Activated T-cell treated with anti-CD3 and anti-CD28 coated beads for 24 hours (primary cell): Measurements from ENCODE around the gene SLC6A19.
"Not testable (repeated sequence)": the region's sequence is repeated elsewhere in the genome, so short reads cannot be mapped to it uniquely, and the experiment has no call there.

Source experiments
- DNase-seq: peaks from one replicate; pipeline ENCODE4 v3.0.0-alpha.2; 2020; ENCODE audit warnings: low read depth

SLC6A19 gene

DNA sequence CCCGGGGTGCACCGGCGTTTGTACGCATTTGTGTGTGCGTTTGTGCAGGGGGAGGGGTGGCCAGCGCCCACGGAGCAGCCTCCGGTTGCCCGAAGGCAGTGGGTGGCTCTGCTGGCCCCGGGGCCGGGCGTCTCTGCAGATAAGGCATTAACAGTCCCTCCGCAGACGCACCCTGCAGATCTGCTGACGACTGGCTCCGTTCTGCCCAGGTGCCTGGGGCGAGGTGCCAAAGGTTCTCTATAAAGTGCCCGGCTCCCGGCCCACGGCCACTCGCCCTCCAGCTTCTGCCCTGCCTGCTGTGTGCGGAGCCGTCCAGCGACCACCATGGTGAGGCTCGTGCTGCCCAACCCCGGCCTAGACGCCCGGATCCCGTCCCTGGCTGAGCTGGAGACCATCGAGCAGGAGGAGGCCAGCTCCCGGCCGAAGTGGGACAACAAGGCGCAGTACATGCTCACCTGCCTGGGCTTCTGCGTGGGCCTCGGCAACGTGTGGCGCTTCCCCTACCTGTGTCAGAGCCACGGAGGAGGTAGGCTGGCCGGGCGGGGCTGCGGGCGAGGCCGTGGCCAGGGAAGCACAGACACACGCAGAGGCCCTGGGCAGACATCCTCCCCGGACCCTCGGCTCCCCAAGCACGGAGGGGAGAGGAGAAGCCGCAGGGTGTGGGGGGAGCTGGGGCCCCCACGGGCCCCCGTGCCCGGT lies at the start of gene SLC6A19:
Gene SLC6A19 (plus strand): TSS at position 269 of the 699 bp plus-strand sequence. CDS start 56 bp downstream, at position 325.
- DNase-seq = no peak

- no peak for DNase-seq
Observed at GRCh38 chr5:1152156-1152555, 49.2 kb upstream of the SLC6A19 start.

DNA sequence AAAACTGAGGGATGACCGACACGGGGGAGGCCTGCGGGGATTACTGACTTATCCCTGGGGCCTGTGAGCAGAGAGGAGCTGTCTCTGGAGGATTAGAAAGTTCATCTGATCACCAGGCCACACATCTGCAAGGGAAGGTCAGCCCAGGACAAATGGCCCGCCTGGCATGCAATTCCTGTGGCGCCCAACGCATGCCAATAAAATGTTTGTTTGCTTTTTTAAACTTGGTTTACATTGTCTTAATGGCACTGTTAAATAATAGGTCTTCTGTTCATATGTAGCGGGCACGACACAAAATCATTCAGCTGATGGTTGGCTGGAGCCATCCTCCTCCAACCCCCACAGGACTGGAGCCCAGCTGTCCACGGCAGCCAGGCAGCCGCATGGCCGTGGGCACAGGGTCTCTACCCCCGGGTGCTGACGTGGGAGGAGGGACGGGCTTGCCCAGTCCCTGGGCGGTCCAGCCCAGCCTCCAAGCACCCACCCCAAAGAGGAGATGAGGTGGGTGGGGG lies 48.6 kb upstream of the SLC6A19 start:
- no peak for DNase-seq

DNA sequence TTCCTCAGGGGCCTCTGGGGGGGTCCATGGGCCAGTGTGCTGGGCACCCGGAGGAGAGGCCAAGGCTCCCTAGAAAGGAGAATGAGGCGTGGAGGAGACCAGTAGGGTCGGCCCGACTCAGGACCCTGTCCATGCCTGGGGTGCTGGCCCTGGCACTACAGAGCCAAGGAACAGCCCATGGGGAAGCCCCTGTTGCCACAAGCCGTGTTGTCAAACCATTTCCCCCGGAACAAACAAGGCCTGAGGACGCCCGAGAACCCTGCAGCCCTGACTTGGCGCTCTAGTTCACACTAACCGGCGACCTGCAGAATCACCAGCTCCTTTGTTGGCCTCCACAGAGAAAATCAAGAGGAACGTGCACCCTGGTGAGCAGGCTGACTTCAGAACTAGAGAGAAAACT lies 48.0 kb upstream of the SLC6A19 start:
- no peak for DNase-seq

DNA sequence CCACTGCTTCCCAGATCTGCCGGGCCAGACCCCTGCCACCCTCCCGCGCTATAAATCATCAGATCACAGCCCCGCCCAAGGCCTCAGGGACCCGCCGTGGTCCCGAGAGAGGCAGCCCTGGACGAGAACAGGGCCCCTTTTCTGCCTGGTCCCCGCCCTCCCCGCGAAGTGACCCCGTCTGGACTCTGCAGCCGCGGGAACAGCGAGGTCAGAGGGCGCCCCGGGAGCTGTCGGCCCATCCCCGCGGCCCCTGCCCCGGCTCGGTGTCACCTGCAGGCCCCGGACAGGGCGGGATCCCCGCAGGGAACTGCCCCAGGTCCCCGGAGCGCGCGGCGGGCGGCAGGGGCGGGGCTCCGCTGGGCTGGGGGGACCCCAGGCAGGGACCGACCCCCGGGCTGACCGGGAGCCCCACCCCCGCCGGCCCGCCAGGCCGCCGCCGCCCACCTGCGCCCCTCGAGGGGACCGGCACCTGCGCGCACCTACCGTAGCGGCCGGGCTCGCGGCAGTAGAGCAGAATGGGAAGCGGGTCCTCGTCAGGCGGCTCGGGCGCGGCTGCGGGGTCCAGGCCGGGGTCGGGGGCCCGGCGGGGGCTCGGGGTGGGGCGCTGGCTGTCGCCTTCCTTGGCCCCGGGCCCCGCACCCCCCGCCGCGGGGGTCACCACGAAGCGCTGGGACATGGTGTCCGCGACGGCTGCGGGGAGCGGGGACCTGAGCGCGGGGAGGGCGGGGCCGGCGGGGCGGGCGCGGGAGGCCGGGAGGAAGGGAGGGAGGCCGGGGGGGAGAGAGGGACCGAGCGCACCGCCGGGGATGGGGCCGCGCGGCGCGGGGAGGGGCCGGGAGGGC lies 46.0 kb upstream of the SLC6A19 start:
- no peak for DNase-seq

- DNase-seq = no peak
Observed at GRCh38 chr5:1156033-1156753, 45.2 kb upstream of the SLC6A19 start.

- no peak for DNase-seq
Observed at GRCh38 chr5:1156754-1157460, 44.5 kb upstream of the SLC6A19 start.

- DNase-seq = not testable (repeated sequence)
Observed at GRCh38 chr5:1157461-1157986, 43.9 kb upstream of the SLC6A19 start.

GRCh38 chr5:1158647-1159340 lies 42.6 kb upstream of the SLC6A19 start:
- no peak for DNase-seq

GRCh38 chr5:1159341-1159675 lies 42.1 kb upstream of the SLC6A19 start:
- no peak for DNase-seq

DNA sequence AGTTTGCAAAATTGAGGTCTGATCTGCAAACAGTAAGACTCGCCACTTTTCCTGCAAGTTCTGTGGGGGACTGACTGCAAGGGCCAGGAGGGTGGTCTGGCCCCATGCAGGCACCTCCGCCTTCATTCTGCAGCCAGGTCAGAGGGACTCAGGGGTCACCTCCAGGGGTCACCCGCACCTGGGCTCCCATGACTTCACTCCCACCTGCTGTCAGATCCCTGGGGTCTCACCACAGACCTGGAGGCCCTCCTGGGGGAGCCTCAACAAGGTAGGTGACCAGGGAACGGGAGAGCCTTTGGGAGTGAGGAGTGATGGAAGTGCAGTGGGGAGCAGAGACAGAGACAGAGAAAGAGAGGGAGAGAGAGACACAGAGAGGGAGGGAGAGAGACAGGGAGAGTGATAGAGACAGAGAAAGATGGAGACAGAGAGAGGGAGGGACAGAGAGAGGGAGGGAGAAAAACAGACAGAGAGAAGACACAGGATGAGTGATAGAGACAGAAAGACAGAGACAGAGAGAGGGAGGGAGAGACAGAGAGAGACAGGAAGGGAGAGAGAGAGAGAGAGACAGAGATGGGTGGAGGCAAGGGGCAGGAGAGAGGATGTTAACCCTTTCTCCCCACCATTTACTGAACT lies 41.5 kb upstream of the SLC6A19 start:
- no peak for DNase-seq

DNA sequence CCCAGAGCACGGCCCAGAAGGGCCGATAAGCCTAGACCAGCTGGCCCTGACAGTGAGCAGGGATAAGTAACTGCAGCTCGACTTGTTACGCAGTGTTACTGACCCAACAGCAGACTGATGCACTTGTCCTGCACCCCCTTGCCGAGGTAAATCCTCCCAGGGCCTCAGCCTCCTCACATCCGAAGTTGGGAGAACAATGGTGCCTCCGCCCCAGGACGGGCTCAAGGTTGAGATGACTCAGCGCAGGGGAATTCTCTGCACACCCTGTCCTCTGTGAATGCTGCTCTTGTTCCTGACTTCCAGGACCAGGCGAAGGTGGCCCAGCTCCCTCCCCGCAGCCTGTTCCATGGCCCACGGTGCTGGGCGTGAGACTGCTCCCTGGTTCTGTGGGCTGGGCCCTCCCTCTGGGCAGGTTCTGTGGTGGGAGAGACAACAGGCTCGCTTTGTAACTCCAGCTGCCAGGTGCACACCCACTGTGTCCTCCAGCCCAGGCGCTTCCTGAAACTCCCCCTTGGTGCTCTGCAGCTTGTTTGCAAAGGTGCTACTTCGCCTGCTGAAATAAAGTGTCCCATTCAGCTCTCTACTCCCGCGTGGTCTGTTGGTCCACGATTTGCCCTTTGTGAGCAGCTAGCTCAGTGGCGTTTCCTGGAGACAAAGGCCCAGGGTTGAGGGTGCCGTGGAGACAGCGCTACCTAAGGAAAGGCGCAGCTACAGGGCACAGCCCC lies 40.1 kb upstream of the SLC6A19 start:
- no peak for DNase-seq

DNA sequence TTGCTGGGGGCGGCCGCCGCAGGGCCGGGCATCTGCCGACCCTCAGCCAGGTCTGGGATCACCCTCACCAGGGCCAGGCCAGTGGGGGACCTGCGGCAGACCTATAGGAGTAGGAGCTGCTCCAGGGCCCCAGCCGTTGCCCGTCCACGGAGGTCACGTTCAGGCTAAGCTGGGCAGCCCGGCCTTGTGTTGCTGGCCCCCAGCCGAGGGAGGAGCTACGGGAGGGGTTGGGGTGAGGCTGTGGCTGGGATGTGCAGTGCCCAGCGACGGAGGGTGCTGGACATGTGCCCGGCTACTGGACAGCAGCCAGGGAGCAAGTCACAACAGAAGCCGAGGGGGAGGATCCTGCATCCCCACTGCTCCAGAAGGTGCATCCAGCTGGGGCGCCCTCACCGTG lies 39.6 kb upstream of the SLC6A19 start:
- DNase-seq = no peak

DNA sequence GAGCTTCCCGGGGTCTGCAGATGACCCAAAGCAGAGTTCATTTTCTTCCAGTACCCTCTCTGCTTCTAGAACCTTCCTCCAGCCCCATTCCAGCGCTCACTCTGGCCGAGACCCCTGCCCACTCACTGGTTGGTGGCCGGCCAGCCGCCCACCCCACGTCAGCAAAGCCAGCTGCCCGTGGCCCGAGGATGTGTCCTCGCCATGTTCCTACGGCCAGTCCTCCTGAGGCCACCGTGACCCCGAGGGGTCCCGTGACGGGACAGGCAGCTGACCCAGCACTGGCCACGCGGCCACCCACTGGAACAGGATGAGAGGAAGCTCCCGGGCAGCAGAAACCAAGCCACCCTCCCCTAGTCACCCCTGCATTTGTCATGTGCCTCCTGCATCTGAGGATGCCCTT lies 39.1 kb upstream of the SLC6A19 start:
- DNase-seq = no peak

DNA sequence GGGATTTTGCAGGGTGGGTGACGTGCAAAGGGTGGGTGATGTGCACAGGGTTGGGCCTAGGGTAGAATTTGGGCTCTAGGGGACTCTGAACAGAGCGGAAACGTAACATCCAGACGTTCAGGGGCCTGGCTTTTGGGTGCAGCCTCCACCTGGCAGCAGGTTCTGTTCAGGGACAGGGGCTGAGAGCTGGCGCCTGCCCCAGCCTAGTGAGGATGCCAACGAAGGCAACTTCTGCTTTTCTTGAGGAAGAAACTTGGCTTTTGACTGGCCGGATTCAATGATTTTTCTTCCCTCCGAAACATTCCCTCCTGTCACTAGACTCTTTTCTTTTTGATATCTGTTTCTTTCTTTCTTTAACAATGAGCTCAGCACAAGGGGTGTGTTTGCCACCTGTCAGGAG lies 38.6 kb upstream of the SLC6A19 start:
- DNase-seq = no peak

DNA sequence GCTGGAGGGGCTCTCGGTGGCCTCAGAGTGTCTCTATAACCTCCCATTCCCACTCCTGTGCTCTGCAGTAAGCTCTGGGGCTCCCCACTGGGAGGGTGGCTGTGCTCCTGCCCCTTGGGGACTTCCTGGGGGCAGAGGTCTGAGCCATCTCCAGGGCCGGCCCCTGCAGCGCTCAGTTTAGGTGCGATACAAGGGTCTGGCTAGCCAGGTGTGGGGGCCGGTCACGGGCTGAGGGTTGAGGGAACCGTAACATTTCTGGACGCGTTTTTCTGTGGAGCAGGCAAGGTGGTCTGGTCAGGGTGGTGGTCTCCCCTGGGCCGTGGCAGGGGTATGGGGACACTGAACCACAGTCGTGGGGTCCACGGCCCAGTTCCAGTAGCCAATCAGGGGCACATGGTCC lies 38.0 kb upstream of the SLC6A19 start:
- DNase-seq = no peak

DNA sequence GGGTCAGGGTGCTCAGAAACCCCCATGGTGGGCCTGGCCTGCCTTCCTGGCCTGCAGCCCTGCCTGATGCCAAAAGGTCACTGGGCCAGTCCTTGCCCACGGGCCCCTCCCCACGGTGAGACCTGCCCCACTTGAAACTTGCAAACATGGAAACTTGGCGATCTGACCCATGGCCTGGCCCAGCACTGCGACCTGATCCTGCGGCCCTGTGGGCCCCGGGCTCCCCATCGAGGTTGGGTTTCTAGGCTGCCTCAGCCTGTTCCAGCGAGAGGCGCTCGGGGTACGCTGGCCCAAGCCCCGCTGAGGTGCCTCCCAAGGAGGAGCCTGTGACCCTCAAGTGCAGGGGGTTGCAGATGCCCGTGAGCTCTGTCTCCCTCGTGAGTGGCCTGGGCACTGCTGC lies 37.5 kb upstream of the SLC6A19 start:
- DNase-seq = no peak

- DNase-seq = no peak
Observed at GRCh38 chr5:1164696-1165630, 36.4 kb upstream of the SLC6A19 start.

- no peak for DNase-seq
Observed at GRCh38 chr5:1165864-1166263, 35.5 kb upstream of the SLC6A19 start.
